ENCODE measurements around the gene WIPI1.

Gene WIPI1

DNA sequence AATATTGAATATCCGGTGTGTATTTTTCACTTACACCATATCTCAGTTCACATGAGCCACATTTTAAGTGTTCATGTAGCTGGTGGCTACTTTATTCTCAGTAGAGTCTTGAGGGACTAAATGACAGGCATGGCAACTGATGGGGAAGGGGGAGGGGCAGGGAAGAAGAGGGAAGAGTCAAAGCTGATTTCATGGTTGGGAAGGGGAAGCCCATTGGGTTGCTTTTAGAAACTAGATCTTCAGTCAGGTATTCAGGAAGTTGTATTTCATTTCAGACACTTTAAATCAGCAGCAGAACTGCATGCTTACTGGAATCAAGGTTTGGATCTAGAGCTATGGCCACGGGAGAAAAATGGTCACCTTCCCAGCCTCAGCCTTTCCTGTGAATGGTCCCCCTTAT is 2.9 kb upstream of the WIPI1 start:
- no peak for DNase-seq

DNA sequence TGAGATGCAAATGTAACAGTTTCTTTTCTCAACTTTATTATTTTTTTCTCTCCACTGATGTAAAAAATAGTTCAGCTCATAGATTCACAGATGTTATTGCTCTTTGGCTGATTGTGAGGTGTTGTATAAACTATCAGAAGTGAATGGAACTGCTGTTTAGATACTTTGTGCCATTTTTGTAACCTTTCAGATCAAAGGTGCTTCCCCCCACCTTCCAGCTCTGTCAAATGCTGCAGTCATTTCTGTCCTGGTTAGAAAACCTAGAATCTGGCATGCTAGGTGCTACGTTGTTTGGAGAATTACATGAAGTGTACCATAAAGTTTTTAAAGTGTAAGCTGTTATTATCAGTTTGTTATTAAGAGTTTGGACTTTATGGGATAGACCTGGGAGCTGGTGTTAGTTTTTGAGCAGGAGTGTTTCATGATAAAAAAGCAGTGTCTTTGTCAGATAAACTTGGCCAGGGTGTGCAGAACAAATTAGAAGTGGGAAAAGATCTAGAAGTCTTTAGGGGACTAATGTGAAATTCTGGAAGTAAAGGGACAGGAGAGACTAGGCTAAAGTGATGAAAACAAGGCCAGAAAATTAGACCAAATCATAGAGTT is 1.8 kb upstream of the WIPI1 start:
- no peak for DNase-seq

DNA sequence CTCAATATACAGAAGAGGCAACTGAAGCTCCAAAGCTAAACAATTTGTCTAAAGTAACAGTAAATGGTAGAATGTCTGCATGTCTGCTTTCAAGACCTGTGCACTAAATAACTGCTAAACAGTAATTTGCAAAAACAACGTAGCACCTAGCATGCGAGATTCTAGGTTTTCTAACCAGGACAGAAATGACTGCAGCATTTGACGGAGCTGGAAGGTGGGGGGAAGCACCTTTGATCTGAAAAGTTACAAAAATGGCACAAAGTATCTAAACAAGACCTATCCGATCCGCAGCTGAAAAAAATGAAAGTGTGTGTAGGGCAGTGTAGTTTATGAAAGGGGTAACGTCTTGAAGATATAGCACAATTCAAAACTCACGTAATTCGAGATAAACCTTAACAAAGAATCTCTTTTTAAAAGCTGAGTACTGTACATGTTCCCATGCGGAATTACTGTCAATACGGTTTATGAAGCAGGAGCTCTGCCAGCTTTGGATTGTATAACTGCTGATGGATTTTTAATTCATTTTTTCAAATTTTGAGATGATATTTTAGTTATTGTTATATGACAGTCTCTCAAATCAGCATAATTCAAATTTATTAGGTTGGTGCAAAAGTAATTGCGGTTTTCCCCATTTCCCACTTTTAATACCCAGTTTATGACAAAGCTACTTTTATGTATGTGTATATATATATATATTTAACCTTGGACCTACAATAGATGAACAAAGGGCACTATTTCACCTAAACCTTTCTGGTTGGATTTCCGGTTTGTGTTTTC is 1.2 kb upstream of the WIPI1 start:
- no peak for DNase-seq

DNA sequence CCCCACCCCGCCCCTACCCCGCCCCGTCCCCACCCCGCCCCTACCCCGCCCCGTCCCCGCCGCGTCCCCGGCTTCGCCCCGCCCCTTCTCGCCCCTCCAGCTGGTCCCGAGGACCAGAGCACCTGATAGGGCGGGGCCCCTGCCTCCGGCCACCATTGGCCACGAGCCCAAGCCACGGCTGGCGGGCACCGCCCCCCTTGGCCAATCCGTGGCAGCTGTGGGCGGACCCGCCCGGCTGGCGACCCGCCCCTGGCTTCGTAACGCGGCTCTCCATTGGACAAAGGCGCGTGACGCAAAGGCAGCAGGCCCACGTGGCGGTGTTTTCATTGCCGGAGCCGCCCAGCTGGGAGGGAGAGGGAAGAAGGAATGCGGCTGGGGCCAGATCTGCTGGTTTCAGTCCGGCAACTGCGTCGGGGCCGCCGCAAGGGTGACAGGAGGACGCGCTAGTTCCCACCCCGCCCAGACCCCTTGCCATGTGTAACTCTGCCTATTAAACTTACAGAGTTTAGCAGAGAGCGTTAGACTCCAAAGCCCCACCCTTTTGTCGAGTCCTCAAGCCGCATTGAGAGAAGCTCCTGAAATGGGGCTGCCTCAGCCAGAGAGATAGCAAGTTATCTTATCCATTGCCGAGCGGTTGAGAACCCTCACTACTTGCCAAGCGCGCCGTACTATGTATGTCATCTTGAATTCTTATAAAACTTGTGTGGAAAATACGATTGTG is 403 bp upstream of the WIPI1 start:
- DNase-seq: peak; percentile 99

DNA sequence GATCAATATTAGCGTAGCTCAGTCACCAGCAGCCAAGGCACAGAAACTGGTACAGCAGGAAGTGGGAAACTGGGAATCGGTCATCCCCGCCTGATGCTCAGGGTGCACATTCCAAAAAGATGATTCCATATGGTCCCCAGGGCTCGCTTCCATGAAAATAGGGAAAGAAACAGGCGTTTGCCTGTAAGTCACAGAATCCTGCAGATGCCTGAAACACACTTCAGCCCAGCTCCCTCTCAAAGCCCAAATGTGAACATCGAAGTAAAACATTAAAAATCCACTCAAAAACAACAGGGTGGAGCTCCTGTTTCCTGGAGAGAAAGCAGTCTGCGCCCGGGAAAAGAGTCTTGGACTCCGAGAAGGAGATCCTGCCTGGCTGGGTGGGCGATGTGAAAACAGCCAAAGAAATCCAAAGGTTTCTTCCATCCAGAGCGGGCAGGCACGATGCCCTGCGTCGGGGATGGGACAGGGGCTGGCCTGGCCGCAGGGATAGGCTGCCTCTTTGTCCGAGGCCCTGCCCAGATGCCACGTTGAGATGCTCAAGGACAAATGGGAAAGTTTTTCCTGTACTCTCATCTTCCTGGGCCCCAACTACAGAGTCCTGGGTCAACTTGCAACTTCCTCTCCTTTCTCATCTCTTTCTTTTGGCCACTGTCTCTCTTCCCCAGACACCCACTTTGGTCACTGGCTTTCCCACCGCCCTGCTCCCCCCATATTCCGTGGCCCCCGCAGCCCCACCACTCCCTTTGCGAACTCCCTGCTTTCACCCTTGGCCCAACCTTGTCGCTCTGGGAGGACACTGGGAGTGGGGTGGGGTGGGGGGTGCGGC is 743 bp downstream of the WIPI1 start:
- peak; percentile 89 for DNase-seq

- no peak for DNase-seq
Observed at GRCh38 chr17:68455901-68456338, 1.4 kb downstream of the WIPI1 start.

DNA sequence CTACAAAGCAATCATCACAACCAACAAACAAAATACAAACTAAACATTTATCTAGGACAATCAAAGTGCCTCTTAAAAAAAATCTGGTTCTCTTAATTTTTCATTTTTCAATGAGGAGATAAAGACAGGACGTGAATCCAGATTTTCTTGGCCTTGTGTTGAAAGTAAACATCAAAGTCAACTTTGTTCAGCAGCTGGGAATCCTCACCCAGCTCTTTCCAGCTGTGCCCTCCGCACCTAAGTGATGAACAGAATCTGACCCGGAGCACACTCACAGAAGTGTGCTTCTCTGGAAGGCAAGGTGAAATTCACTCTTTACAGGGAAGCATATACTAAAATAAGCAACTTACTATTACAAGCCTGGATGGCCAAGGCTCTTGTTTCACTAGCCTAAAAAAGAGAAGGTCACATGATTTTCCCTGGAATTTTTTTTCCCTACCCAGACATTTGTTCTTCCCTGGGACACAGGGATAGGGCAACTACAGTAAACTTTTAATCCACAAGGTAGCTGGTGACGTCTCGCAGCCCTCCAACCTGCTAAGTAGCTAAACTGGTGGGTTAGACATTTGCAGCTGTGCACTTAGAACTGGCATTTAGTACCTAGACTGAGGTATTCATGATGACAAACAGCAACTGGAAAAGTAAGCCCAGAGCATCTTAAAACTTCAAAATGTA is 3.2 kb downstream of the WIPI1 start:
- DNase-seq: no peak

DNA sequence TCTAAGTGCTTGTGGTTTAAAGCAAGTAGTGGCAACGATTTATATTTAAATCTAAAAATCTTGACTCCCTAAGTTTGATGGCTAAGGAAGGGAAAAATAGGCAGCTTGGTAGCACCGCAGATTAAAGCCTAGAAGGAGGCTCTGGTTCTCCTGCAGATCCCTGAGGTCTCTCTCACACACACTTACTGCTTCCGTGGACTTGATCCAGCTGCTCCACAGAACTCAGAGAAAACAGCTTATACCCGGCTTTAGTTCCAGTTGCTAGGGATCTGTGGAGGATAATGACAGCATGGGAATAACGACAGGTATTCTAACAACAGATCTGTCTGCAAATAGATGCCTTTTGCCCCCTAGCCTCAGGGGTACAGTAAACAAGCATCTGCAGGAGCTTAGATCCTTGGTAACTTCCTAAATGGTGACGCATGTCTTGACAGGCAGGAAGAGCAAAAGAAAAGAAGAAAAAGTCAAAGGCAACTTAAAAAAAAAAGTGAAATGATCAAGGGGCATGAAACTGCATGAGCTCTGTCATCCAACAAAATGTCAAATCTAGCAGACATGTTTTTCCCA is 4.5 kb downstream of the WIPI1 start:
- DNase-seq: no peak

DNA sequence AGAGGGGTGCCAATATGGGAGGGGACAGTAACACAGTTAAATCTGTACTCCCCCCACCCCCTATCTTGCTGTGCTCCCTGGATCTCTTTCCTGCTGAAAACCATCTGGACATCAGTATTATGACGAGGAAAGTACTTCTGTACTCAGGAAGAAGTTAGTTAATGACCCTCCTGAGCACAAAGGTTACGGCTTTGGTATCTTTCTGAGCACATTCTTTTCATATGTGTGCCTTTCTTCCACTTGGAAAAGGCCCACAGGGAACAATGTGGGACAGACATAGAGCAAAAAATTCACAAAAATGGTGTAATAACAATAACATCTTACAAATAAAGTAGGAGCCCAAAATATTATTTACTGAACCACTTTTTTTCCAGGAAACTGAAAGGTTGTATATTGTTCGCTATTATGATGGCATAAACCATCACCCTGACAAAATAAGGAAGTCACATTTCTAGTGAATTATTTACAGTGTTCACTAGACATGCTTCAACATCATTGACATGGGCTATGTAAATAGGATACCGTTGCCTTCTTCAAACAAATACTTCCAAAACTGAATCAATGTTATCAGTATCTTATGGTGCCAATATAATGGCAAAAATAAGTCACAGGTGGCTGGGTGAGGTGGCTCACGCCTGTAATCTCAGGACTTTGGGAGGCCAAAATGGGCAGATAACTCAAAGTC is 5.5 kb downstream of the WIPI1 start:
- DNase-seq: no peak

DNA sequence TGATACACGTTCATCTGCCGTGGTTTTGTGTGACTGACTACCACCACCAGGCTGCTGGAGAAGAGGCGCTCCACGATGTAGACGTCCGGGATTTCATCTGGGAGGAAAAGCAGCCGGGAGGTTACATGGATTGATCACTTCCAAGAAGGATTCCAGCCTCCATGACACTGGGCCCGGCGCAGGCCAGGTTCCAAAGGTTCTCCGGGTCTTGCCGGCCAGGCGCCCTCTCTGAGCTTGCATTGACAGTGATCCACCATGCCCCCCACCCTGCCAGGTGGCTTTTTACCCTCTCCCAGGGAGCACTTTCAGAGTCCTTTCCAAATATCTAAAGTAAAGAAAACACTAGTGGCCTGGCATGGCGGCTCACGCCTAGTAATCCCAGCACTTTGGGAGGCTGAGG is 6.5 kb downstream of the WIPI1 start:
- no peak for DNase-seq

- no peak for DNase-seq
Observed at GRCh38 chr17:68450391-68450790, 6.9 kb downstream of the WIPI1 start.

DNA sequence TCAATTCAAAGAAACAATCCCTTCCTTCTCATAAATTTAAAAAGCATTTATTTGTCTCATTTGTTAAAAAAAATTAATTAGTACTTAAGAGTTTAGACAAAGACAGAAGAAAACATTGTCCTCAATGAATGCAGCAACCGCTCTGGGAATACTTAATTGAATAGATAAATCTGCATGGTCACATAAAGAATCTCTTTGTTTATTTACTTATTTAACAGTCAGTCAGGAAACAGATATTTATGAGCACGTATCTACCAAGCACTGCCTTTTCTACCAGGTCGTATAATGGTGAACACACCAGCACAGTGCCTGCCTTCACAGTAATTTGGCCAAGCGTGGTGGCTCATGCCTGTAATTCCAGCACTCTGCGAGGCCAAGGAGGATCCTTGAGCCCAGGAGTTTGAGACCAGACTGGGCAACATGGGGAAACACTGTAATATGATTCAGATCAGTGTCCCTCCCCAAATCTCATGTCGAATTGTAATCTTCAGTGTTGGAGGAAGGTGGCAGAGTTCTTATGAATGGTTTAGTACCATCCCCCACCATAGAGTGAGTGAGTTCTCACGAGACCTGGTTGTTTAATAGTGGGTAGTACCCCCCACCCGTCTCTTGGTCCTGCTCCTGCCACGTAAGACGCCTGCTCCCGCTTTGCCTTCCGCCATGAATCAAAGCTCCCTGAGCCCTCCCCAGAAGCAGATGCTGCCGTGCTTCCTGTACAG is 8.1 kb downstream of the WIPI1 start:
- no peak for DNase-seq

DNA sequence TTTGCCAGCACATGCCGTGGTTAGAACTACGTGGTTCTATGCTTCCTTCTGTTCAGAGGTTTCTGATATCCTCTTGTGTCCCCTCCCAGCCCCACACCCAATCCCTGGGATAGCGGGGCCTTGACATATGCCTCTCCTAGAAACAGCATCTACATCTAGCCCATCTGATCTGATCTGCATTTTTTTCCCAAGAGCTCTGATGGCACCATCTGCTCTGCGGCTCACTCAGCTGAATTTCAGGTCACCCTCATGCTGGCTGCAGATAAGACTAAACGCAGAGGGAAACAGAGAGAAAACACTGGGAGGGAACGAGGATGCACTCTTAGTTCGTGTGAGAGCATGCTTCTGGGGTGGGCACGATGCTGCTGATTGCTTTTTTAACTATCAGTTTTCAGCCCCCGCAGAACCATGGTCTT is 10.7 kb downstream of the WIPI1 start:
- no peak for DNase-seq

DNA sequence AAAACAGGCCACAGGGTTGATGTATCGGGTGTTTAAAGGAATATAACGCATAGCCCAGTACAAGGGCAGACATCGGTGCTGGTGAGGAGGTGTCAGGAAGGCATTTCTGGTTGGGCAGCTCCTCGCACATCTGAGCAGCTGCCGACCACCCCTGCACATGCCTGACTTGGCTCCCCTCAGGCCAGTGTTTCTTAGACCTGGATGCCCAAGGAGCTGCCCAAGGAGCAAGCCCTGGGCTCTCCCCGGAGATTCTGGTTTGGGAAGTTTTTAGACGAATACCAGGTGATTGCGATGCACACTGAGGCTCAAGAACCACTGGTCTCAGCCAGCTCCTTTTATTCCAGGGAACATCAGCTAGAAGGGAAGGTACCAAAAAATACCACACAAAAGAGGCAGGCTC is 11.6 kb downstream of the WIPI1 start:
- no peak for DNase-seq

DNA sequence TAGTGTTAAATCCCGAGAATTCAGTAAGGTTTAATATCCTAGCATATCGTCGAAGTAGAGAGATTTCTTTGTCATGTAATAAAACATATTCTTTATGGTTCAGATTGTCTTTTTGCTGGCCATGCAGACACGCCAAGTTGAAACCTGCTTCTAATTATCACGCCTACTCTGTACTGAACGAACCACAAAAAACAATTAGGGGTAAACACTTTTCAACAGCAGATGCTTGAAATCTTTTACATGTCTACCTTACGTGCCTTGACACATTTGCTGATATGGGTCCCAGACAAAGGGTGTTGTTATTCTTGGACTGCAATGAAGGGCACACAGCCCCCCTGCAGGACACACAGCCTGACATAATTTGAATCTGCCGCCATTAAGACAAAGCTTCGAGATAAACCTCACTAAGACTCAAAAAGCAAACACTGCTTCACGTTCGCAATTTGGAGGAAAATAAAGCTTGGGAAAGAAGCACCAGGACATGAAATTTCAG is 13.3 kb downstream of the WIPI1 start:
- DNase-seq: no peak

- DNase-seq: no peak
Observed at GRCh38 chr17:68441070-68441770, 16.1 kb downstream of the WIPI1 start.

DNA sequence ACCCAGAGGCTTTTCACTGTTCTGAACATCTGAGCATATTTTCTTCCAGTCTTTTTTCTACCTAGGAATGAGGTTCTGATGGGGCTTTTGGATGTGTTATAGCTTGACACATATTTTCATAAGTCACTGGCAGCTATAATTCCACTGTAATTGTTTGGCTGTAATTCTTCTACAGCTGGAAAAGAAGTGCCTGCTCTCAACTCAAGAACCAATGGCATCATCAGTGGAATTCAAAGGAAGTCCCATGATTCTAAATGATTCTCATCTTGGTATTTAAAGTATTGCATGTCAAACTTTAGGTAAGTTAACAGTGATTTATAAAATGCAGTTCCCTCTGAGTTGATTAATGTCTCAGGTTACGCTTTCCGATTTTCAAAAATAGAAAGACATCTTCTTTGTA is 16.8 kb downstream of the WIPI1 start:
- no peak for DNase-seq

DNA sequence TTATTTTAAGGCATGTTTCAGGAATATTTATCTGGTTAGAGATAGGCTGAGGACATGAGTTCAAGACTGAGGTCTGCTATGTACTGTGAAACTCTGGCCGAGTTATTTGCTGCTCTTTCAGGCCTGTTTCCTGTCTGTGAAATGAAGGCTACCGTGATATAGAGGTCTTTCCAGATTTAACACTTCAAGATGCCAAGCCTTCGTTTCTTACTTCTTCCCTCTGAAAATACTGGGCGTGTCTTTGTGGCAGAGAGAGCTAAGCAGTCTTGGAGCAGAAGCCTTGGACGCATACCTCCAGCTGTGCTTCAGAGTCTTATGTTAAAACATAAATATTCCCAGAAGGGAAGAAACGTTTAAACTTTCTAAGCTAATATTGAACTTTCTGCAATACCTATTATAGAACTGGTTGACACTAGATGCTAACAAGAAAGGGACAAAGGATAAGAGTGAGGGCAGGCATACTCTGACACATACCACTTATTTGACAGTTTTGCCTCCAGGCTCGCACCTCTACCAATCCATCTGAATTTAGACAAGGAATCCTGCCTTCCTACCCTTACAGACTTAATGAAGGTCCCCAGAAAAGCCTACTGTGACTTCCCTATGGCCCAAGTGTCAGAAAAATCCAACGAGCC is 17.5 kb downstream of the WIPI1 start:
- no peak for DNase-seq
